Testis (tissue), 3 donors: ENCODE data around the gene OSBPL5. TPM values are rescaled to one million over a fixed set of nuclear protein-coding genes. Genes with fewer than 3 reads are reported as not detected.

Experiments
- DNase-seq: peaks from one replicate; pipeline ENCODE4 v3.0.0-alpha.2; 2019
- H3K27ac ChIP-seq, 2 donors: fragments of 200-600 bp; sonication (generic); one replicate each; pipeline ENCODE4 v1.5.1; 2019
- H3K27me3 ChIP-seq: fragments of 200-600 bp; sonication (generic); one replicate; pipeline ENCODE4 v1.5.1; 2019
- H3K36me3 ChIP-seq: fragments of 200-600 bp; sonication (generic); one replicate; pipeline ENCODE4 v1.5.1; 2017; ENCODE audit warnings: low read depth; ENCODE audit errors: missing control alignments
- H3K4me1 ChIP-seq: fragments of 200-600 bp; sonication (generic); one replicate; pipeline ENCODE4 v1.5.1; 2019
- H3K4me3 ChIP-seq, 2 donors: fragments of 200-600 bp; sonication (generic); one replicate each; pipeline ENCODE4 v1.5.1; 2017 to 2019
- H3K9me3 ChIP-seq: fragments of 200-600 bp; sonication (generic); one replicate; pipeline ENCODE4 v1.5.1; 2017
- CTCF ChIP-seq, 3 experiments: fragments of 450-650 bp in 2 of 3; fragments of 200-600 bp in 1 of 3; sonication (generic) in 1 of 3; IDR thresholded peaks; one replicate each; pipeline ENCODE4 v1.5.1; 2016 to 2019; ENCODE audit warnings: antibody characterized with exemption in 3 of 3, mild to moderate bottlenecking in 2 of 3, moderate library complexity in 1 of 3
- POLR2A ChIP-seq: fragments of 450-650 bp; IDR thresholded peaks from one replicate; pipeline ENCODE4 v1.6.1; 2017; ENCODE audit warnings: antibody characterized with exemption, mild to moderate bottlenecking, moderate library complexity
- WGBS, 2 donors: methylation state at CpG; one replicate each; pipeline ENCODE4 v1.1.5; 2018; 5-methylcytosine and 5-hydroxymethylcytosine counted together
- intact Hi-C: fragments of 100-400 bp; cut with DNase I; formaldehyde crosslinking; loops from one replicate; pipeline ENCODE4 v1.15.1; 2023; ENCODE audit warnings: low total_unique reads
- polyA plus RNA-seq: library from polyadenylated mRNA; stranded (reverse); fragments of 350-450 nt; fragmentation: Illumina TruSeq; extraction: RNeasy Lipid Tissue Mini Kit (QIAGEN cat#74804); gene quantifications from one replicate; pipeline ENCODE4 v1.2.3, GENCODE V29; 2014; ENCODE audit warnings: low read depth, low replicate concordance; ENCODE audit not compliant: insufficient read depth
- total RNA-seq, 2 donors: library from RNA; depleted of rRNA; stranded (reverse); fragments of >200 nt; gene quantifications; one replicate each; pipeline ENCODE4 v1.2.3, GENCODE V29; 2016

Gene OSBPL5
- total and polyA plus RNA-seq, 3 donors from 2014 or later = 8.9 to 18.1 (median 13.2) TPM

GRCh38 chr11:3188496-3189195, 23.5 kb upstream of the OSBPL5 start:
- Histone ChIP-seq H3K27ac (no peak overlapping the region), H3K4me1 (no peaks in the 10 kb centered on the region), H3K36me3 (no peaks in the 10 kb centered on the region), H3K4me3 (no peak overlapping the region), H3K9me3 (no peaks in the 10 kb centered on the region), H3K27me3 (no peaks in the 10 kb centered on the region)
- TF ChIP-seq POLR2A (no peak), CTCF (IDR thresholded peaks at IDR 0.05) (no peak)
- intact Hi-C loops = no loop called here
- WGBS, 2 donors = 84 to 86% methylated on average over 15 to 17 of the region's 17 CpGs
- no peak for DNase-seq

GRCh38 chr11:3186166-3186953, 21.2 kb upstream of the OSBPL5 start:
- Histone ChIP-seq H3K36me3 (no peaks in the 10 kb centered on the region), H3K4me1 (no peaks in the 10 kb centered on the region), H3K4me3 (no peak overlapping the region), H3K9me3 (no peaks in the 10 kb centered on the region), H3K27ac (no peak overlapping the region), H3K27me3 (no peaks in the 10 kb centered on the region)
- intact Hi-C loops = no loop called here
- WGBS, 2 donors = 84 to 92% methylated on average over 9 to 11 of the region's 11 CpGs
- no peak for TF ChIP-seq CTCF (IDR thresholded peaks at IDR 0.05)
- TF ChIP-seq POLR2A = no peak
- DNase-seq = no peak

GRCh38 chr11:3184732-3185347, 19.7 kb upstream of the OSBPL5 start:
- 86 to 87% methylated on average over 11 of the region's 11 CpGs for WGBS, 2 donors
- no peaks in the 10 kb centered on the region for H3K4me1 ChIP-seq
- TF ChIP-seq POLR2A (no peak), CTCF (IDR thresholded peaks at IDR 0.05) (no peak)
- intact Hi-C loops = no loop called here
- H3K27me3 ChIP-seq = no peaks in the 10 kb centered on the region
- H3K4me3 ChIP-seq = no peak overlapping the region
- no peaks in the 10 kb centered on the region for H3K9me3 ChIP-seq
- no peak for DNase-seq
- no peaks in the 10 kb centered on the region for H3K36me3 ChIP-seq
- H3K27ac ChIP-seq = no peak overlapping the region

GRCh38 chr11:3183523-3183922, 18.4 kb upstream of the OSBPL5 start:
- intact Hi-C loops = no loop called here
- no peak for DNase-seq
- TF ChIP-seq POLR2A (no peak), CTCF (IDR thresholded peaks at IDR 0.05) (no peak)
- Histone ChIP-seq H3K4me3 (no peak overlapping the region), H3K9me3 (no peaks in the 10 kb centered on the region), H3K27ac (no peak overlapping the region), H3K27me3 (no peaks in the 10 kb centered on the region), H3K4me1 (no peaks in the 10 kb centered on the region), H3K36me3 (no peaks in the 10 kb centered on the region)
- WGBS, 2 donors = 81 to 83% methylated on average over 6 of the region's 6 CpGs
